Fibroblast of skin of abdomen (primary cell): ENCODE results near the gene ACOX1.
A peak's percentile ranks its signal among the peaks of the same experiment; 100 is the strongest.

Experiments used
- DNase-seq: peaks from one replicate; pipeline ENCODE4 v3.0.0-alpha.2; 2013

ACOX1 gene

DNA sequence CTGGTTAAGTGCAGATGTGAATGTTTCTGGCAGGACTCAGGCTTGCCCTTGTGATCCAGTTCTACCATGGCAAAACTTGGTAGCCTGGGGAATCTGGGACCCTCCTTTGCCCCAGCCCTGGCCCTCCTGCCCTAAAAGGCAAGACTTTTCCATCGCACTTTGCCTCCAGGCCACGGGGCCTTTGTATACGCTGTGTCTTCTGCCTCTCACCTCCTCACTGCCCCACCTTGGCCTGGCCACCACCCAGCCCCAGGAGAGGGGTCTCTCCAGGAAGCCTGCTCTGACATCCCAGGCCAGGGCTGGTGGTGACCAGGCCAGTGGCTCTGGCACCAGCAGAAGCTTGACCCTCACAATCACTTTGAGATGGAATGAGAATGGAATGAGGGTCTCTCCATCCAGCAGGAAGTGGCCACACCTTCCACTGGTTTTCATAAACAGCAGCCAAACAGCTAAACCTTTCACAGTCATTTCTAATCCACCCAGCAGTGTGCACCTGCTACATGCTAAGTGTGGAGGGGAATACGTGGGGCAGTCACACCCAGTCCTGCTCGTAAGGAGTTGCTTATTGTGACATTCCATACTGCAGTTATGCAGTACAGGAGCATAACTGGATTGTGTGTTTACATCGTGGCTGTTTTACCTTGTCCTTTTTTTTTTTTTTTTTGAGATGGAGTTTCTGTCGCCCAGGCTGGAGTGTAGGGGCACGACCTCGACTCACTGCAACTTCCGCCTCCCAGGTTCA is 72.7 kb downstream of the ACOX1 start:
- no peak for DNase-seq

DNA sequence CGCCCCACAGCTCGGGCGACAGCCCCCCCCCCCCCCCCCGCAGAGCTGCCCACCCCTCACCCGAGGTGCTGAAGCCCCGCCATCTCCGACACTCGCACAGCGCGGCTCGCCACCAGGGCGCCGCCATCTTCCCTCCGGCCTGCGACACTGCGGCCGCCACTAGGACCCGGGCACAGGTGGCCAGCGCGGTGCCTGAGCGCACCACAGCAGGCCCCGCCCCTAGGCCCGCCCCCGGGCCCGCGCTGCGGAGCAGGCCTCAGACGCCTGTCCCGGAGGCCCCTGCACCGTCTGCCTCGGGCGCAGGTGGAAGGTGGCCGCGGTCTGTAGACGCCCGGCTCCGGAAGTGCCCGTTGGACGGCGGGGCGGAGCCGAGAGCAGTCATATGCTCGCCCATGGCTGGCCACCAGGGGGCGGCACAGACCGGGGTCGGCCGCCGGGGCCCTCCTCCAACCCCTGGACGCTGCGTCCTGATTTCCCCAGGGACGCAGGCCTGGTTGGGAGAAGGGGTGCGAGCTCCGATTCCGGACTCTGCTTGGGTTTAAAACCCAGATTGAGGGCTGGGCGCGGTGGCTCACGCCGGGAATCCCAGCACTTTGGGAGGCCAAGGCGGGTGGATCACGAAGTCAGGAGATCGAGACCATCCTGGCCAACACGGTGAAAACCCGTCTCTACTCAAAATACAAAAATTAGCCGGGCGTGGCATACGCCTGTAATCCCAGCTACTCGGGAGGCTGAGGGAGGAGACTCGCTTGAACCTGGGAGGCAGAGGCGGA is 74.0 kb downstream of the ACOX1 start, which contains the start of gene MRPL38:
Gene MRPL38, minus strand, starts transcription at position 136 of the 773 bp plus-strand sequence. Its CDS starts 9 bp downstream, at position 127.
- peak; percentile 93 for DNase-seq

- DNase-seq = no peak
These were observed 76.6 kb downstream of the ACOX1 start for GRCh38 chr17:75902406-75902805.

DNA sequence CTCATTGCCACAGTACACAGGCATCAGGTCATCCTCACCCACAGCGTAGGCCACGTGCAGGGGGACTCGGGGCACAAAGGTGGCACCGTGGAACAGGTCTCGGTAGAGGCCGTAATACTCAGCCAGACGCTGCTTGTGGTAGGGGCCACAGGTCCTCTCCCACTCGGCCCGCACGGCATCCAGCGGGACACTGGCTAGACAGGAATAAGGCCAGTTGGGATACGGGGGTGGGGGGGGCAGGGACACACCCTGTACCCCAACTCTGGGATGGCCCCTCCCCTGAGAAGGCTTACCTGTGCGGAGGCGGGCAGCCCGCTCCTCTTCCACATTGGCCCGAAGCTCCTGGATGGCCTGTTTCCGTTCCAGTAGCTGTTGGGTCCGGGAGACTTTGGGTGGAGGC is 77.2 kb downstream of the ACOX1 start:
- no peak for DNase-seq

DNA sequence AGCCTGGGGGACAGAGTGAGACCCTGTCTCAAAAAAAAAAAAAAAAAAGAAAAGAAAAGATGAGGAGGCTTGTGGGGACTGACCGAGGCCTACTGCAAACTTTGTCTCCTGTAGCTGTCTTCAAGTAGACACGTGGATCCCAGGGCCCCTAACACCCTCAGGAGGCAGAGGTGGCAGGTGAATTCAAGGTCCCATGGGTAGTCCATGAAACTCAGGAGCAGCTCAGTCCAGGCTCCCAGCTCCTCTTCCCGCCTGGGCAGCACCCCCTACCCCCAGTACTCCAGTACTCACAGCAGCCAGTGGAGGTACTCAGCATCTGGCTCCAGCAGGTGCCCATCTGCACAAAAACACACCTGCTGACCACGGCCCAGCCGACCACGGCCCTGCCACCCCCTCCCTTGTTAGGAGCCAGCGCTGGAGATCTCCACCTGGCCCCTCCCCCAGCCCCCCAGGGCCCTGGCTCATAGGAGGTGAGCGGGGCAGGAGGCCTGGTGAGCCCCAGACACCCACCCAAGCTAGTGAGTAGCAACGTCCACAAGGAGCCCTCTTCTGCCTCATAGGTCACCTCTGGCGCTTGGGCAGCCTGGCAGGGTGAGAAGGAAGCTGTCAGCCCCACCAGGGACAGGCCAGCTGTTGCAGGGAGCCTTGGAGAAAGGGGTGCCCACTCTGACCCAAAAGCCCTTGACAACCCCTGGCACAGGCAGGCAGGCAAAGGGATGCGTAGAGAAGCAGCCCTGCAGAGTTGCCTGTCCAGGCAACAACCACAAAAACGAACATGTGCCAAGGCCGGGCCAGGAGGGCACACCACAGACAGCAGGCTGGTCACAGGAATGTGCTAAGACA is 78.1 kb downstream of the ACOX1 start:
- DNase-seq = no peak

GRCh38 chr17:75899767-75900468 is 79.0 kb downstream of the ACOX1 start:
- no peak for DNase-seq

GRCh38 chr17:75899353-75899752 is 79.6 kb downstream of the ACOX1 start:
- DNase-seq = no peak

GRCh38 chr17:75898791-75899190 is 80.2 kb downstream of the ACOX1 start:
- DNase-seq = no peak

- DNase-seq = no peak
These were observed 80.9 kb downstream of the ACOX1 start for GRCh38 chr17:75898065-75898464.

- DNase-seq = no peak
These were observed 81.6 kb downstream of the ACOX1 start for GRCh38 chr17:75897160-75898019.

- DNase-seq = peak; percentile 77
These were observed 82.4 kb downstream of the ACOX1 start, which contains the start of gene TRIM65 for GRCh38 chr17:75896415-75897159. Gene TRIM65 (minus strand): TSS chr17:75896951. CDS start chr17:75896937, 14 bp downstream.

- DNase-seq = peak; percentile 23
These were observed 83.4 kb downstream of the ACOX1 start for GRCh38 chr17:75895370-75896155.

DNA sequence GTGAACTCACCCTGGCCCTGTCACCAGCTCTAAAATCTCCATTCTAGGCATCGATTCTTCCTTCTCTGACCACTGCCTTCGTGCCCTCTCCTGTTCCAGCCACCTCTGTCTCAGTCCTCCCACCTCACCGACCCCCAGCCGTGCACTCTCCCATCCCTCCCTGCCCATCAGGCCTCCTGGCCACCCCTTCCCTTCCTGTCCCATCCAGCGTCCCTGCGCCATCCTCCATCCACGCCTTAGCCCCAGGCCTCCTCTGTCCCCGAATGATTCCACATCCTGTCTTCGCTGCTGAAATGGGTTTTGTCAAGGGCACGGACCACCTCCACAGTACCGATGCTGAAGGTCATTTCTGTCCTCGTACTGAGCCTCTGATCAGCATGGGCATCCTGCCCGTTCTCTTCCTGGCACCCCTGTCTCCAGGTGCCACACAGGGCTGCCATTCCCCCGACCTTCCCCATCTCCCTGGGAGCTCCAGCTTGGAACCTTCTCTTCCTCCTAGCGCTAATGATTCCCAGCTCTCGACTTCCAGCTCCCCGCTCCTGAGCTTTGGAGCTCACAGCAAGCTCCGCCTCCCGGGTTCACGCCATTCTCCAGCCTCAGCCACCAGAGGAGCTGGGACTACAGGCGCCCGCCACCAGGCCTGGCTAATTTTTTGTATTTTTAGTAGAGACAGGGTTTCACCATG is 84.8 kb downstream of the ACOX1 start:
- no peak for DNase-seq

DNA sequence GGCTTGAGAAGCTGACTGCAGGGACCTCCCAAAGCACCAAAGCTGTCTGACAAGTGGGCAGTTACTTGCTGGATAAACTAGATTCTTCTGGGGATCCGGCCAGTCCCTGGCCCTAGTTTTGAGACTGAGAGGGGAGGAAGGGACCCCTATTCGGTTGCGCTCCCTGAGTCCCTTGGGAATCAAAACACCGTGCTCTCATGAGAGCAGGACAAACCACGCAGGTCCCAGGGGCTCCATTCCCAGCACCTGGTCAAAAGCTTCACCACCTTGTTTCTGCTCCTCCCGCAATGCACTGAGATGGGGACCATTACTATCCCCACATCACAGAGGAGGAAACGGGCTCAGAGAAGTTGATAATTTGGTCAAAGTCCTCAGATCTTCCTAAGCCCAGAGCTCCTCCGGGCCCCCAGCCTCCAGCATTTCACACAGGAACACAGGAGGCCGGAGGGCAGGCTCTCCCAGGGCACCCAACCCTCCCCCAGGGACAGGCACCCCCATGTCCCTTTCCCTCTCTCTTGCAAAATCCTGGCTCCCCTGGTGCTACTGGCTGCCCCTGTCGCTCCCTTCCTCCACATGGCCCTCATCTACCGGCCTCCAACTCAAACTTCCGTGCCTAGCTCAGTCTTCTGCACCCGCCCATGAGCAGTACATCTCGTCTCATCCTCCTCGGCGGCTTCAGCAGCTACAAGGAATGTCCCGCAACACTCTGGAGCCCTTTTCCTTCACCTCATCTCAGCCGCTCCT is 85.5 kb downstream of the ACOX1 start:
- no peak for DNase-seq

GRCh38 chr17:75892556-75893224 is 86.3 kb downstream of the ACOX1 start:
- no peak for DNase-seq

- DNase-seq = no peak
These were observed 87.1 kb downstream of the ACOX1 start for GRCh38 chr17:75891605-75892555.
